MCF 10A (cell line): Measurements from ENCODE around the gene LTV1. TPM values are rescaled to one million over a fixed set of nuclear protein-coding genes. Genes with fewer than 3 reads are reported as not detected.

ENCODE experiments used
- BruUV-seq: library from RNA; stranded (reverse); fragments of 400-500 nt; replicated peaks from 2 replicates; lab custom pipeline; 2021; lab: Mats Ljungman, UMichigan
- CTCF ChIA-PET: fragments of 300-600 bp; sonication (Branson Sonifier 250); formaldehyde crosslinking; extraction: SDS; loops from one replicate; lab custom pipeline; 2021; ENCODE audit warnings: antibody characterized with exemption, inconsistent platforms; lab: Yijun Ruan, JAX
- POLR2A ChIA-PET: fragments of 300-600, 350-650 bp; sonication (Branson Sonifier 250); formaldehyde crosslinking; extraction: SDS; loops from one replicate; lab custom pipeline; 2020; ENCODE audit warnings: antibody characterized with exemption, inconsistent platforms; lab: Yijun Ruan, JAX
- DNase-seq: peaks from one replicate; pipeline ENCODE4 v3.0.0-alpha.2; 2018; ENCODE audit not compliant: unreplicated experiment
- H3K27ac Mint-ChIP-seq: one replicate; pipeline ENCODE4 v1.8.0; 2022; ENCODE audit warnings: mild to moderate bottlenecking, low read depth, mixed read lengths; ENCODE audit not compliant: unreplicated experiment
- H3K27me3 Mint-ChIP-seq: one replicate; pipeline ENCODE4 v1.8.0; 2022; ENCODE audit warnings: mixed read lengths; ENCODE audit not compliant: insufficient read depth, unreplicated experiment
- H3K36me3 Mint-ChIP-seq: one replicate; pipeline ENCODE4 v1.8.0; 2022; ENCODE audit warnings: mild to moderate bottlenecking, moderate library complexity, mixed read lengths; ENCODE audit not compliant: insufficient read depth, unreplicated experiment
- H3K4me1 Mint-ChIP-seq: one replicate; pipeline ENCODE4 v1.8.0; 2022; ENCODE audit warnings: mixed read lengths; ENCODE audit not compliant: insufficient read depth, unreplicated experiment
- H3K4me3 Mint-ChIP-seq: one replicate; pipeline ENCODE4 v1.8.0; 2022; ENCODE audit warnings: mild to moderate bottlenecking, moderate library complexity, mixed read lengths; ENCODE audit not compliant: unreplicated experiment
- H3K9me3 Mint-ChIP-seq: one replicate; pipeline ENCODE4 v1.8.0; 2022; ENCODE audit warnings: mixed read lengths; ENCODE audit not compliant: unreplicated experiment
- intact Hi-C: fragments of 100-400 bp; cut with micrococcal nuclease; formaldehyde crosslinking; loops from 2 replicates; pipeline ENCODE4 v1.14.1; 2022
- total RNA-seq: library from RNA; stranded (reverse); gene quantifications from 2 replicates; pipeline ENCODE4 v1.2.3, GENCODE V29; 2022
- TF ChIP-seq, protein P1 (sequence below): fragments of 200-600 bp; IDR thresholded peaks from one replicate; pipeline ENCODE4 v1.8.0; 2022; ENCODE audit warnings: antibody characterized with exemption, mild to moderate bottlenecking; ENCODE audit not compliant: unreplicated experiment

Gene LTV1
- total RNA-seq, 1 experiment from 2014 or later: 47.4 TPM

DNA sequence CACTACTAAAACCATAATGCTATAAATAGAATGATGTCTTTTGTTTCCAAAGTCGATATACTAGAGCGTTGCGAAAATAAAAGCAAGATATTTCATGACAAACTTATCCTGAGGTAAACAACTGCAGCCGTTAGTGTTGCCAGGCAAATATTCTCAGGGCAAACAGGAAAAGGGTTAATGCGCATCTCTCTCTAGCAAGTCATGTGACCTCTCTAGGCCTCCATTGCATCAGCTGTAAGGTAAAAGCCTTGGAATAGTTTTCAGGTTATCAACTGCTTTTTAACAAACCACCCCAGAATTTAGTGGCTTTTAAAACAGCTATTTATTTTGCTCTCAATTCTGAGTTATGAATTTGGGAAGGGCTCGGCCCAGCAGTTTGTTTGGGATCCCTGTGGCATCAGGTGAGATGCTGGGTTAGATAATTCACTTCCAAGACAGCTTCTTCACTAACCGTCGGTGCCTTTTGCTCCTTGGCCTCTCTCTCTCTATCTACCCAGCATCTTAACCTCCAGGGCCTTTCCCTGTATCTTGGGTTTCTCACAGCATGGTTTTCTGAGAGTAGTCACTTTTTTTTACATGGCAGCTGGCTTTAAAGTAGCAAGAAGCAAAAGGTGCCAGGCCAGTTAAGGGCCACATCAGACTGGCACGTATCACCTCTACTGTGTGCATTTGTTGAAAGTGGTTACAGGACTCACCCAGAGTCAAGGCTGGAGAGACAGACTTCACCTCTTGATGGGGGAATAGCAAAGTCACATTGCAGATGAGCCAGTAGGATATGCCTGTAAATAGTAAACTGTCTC, 39.2 kb upstream of the LTV1 start:
- Mint-ChIP-seq H3K27ac (no peak overlapping the region), H3K4me3 (no peak overlapping the region), H3K36me3 (peaks cover 17% of the 10 kb centered on the region), H3K9me3 (peaks cover 15% of the 10 kb centered on the region), H3K4me1 (peaks cover 7% of the 10 kb centered on the region), H3K27me3 (no peaks in the 10 kb centered on the region)
- intact Hi-C loops: no loop called here
- ChIA-PET POLR2A (interaction anchor here (0.7 kb wide), 1 partner anchor 27 kb away, joined by 3 read pairs; no protein-coding TSS in a partner anchor), CTCF (interaction anchor here (0.6 kb wide), 1 partner anchor 228 kb away, joined by 3 read pairs; no protein-coding TSS in a partner anchor)
- TF ChIP-seq, protein P1, sequence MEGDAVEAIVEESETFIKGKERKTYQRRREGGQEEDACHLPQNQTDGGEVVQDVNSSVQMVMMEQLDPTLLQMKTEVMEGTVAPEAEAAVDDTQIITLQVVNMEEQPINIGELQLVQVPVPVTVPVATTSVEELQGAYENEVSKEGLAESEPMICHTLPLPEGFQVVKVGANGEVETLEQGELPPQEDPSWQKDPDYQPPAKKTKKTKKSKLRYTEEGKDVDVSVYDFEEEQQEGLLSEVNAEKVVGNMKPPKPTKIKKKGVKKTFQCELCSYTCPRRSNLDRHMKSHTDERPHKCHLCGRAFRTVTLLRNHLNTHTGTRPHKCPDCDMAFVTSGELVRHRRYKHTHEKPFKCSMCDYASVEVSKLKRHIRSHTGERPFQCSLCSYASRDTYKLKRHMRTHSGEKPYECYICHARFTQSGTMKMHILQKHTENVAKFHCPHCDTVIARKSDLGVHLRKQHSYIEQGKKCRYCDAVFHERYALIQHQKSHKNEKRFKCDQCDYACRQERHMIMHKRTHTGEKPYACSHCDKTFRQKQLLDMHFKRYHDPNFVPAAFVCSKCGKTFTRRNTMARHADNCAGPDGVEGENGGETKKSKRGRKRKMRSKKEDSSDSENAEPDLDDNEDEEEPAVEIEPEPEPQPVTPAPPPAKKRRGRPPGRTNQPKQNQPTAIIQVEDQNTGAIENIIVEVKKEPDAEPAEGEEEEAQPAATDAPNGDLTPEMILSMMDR: no peak
- DNase-seq: no peak
- BruUV-seq: no TSS peak

DNA sequence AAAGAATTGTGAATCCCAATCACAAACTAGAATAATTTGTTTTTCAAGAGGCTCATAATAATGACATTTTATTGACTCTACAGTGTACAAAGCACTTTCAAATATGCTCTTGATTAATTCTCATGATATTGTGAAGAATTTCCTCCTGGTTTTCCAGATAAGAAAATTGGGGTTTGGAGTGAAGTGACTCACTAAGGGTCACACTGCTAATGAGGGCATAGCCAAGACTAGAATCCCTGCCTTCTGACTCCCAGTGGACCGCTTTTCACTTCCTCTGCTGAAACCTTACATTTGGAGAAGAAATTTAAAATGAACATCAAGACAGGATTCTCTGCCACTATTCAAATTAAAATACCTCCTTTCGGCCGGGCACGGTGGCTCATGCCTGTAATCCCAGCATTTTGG, 38.3 kb upstream of the LTV1 start:
- Mint-ChIP-seq H3K4me1 (peaks cover 7% of the 10 kb centered on the region), H3K4me3 (no peak overlapping the region), H3K9me3 (peaks cover 7% of the 10 kb centered on the region), H3K27me3 (no peaks in the 10 kb centered on the region), H3K27ac (no peak overlapping the region), H3K36me3 (peaks cover 17% of the 10 kb centered on the region)
- CTCF ChIA-PET: no interaction called here
- TF ChIP-seq, protein P1: no peak
- BruUV-seq: no TSS peak
- intact Hi-C loops: no loop called here
- POLR2A ChIA-PET: no interaction called here
- no peak for DNase-seq

DNA sequence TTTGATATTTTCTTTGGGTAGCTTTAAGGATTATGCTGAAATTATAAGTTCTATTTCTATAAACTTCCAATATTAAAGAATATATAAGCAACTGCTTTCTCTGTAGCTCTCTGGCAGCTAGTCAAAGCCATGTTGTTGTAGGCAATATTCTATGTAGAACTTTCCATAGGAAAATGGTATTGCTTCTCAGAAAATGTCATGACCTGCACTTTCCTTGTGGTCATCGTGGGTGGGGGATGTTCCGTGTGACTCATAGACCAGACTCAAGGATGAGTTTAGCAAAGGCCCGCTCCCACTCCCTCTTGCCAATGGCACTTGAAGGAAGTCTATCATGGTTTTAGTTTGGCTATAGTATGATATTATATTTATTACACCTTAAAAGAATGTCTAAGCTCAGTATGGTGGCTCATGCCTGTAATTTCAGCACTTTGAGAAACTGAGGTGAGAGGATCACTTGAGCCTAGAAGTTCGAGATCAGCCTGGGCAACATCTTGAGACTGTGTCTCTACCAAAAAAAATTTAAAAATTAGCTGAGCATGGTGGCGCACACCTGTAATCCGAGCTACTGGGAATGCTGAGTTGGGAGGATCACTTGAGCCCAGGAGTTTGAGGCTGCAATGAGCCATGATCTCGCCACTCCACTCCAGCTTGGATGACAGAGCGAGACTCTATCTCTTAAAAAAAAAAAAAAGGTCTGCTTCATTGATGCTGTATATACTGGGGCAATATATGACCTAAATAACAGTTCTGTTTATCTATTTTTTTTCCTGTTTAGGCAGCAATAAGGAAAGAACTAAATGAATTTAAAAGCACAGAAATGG, 36.6 kb upstream of the LTV1 start:
- DNase-seq: peak; percentile 67
- no peaks in the 10 kb centered on the region for H3K9me3 Mint-ChIP-seq
- no TSS peak for BruUV-seq
- H3K27ac Mint-ChIP-seq: no peak overlapping the region
- no peak overlapping the region for H3K4me3 Mint-ChIP-seq
- H3K36me3 Mint-ChIP-seq: peaks cover 9% of the 10 kb centered on the region
- POLR2A ChIA-PET: no interaction called here
- no peaks in the 10 kb centered on the region for H3K27me3 Mint-ChIP-seq
- H3K4me1 Mint-ChIP-seq: peaks cover 7% of the 10 kb centered on the region
- intact Hi-C loops: no loop called here
- TF ChIP-seq, protein P1: no peak
- CTCF ChIA-PET: no interaction called here

DNA sequence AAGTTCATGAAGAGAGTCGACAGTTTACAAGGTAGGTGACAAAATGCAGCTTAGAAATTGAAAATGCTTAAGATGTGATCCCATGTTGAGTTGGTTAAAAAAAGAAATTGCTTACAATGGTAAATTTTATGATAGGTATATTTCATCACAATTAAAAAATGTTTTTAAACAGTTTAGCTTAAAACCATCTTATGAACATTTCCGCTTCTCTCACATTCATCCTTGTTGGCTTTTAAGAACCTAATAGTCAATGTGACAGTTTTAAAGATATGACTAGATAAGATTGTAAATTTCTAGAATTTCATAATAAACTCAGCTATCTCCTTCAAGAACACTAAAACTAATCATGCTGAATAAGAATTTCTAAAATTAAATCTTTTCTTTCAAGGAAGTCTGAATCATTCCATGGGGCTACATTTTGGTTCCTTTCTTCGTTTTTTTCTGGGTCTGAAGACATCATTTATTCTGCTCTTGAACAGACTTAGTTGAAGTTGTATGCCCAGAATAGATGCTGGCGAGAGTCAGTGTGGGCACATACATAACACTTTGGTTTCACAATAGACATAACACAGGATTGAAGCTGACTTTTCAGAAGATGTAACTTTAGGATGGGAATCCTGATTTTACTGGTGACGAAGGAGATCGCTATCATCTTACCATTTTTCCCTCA, 35.9 kb upstream of the LTV1 start:
- CTCF ChIA-PET: interaction anchor here (0.5 kb wide), 1 partner anchor 543 kb away, joined by 3 read pairs; no protein-coding TSS in a partner anchor
- peaks cover 2% of the 10 kb centered on the region for H3K36me3 Mint-ChIP-seq
- TF ChIP-seq, protein P1: no peak
- H3K4me3 Mint-ChIP-seq: no peak overlapping the region
- H3K27me3 Mint-ChIP-seq: no peaks in the 10 kb centered on the region
- no peaks in the 10 kb centered on the region for H3K9me3 Mint-ChIP-seq
- POLR2A ChIA-PET: no interaction called here
- no TSS peak for BruUV-seq
- no peak for DNase-seq
- H3K4me1 Mint-ChIP-seq: peaks cover 7% of the 10 kb centered on the region
- H3K27ac Mint-ChIP-seq: no peak overlapping the region
- intact Hi-C loops: no loop called here
